Heart right ventricle (tissue), 16 donors: ENCODE results near the gene SOX11. TPM values are rescaled to one million over a fixed set of nuclear protein-coding genes. Genes with fewer than 3 reads are reported as not detected.

Source experiments
- ATAC-seq, 8 donors: fragments of 200-7000 bp; cut with Tn5 transposase; one replicate each; pipeline ENCODE4 v1.9.1; 2020; ENCODE audit warnings: mild to moderate bottlenecking in 8 of 8, moderate library complexity in 8 of 8, moderate number of reproducible peaks in 1 of 8
- DNase-seq, 2 donors: peaks; one replicate each; pipeline ENCODE4 v3.0.0-alpha.2; 2020
- H3K27ac ChIP-seq, 10 donors: fragments of 200-600 bp; sonication (generic) in 2 of 10; one replicate each; pipeline versions ENCODE4 v1.5.0 to v1.8.0; 2020 to 2022; ENCODE audit warnings: mild to moderate bottlenecking in 3 of 10
- H3K27me3 ChIP-seq, 7 donors: fragments of 200-600 bp; one replicate each; pipeline ENCODE4 v1.8.0; 2021 to 2022; ENCODE audit warnings: mild to moderate bottlenecking in 2 of 7
- H3K36me3 ChIP-seq, 9 donors: fragments of 200-600 bp; sonication (generic) in 1 of 9; one replicate each; pipeline versions ENCODE4 v1.5.0 to v1.8.0; 2020 to 2022; ENCODE audit warnings: mild to moderate bottlenecking in 2 of 9
- H3K4me1 ChIP-seq, 9 donors: fragments of 200-600 bp; sonication (generic) in 1 of 9; one replicate each; pipeline versions ENCODE4 v1.5.0 to v1.8.0; 2020 to 2022; ENCODE audit warnings: mild to moderate bottlenecking in 4 of 9
- H3K4me3 ChIP-seq, 10 donors: fragments of 200-600 bp; sonication (generic) in 2 of 10; one replicate each; pipeline versions ENCODE4 v1.5.0 to v1.8.0; 2020 to 2022; ENCODE audit warnings: mild to moderate bottlenecking in 7 of 10, moderate library complexity in 2 of 10
- H3K9me3 ChIP-seq, 11 donors: fragments of 200-600 bp in 10 of 11; sonication (generic) in 2 of 11; one replicate each; pipeline versions ENCODE4 v1.5.0 to v1.8.0; 2013 to 2022; ENCODE audit warnings: mild to moderate bottlenecking in 2 of 11, control low read depth in 1 of 11, moderate library complexity in 1 of 11
- WGBS, 2 donors: extraction: QIAGEN DNeasy Blood & Tissue Kit; methylation state at CpG; one replicate each; pipeline ENCODE4 v1.1.7; 2013; ENCODE audit warnings: inconsistent platforms in 1 of 2; 5-methylcytosine and 5-hydroxymethylcytosine counted together
- intact Hi-C, 10 donors: fragments of 100-400 bp; cut with DNase I; formaldehyde crosslinking; loops; one replicate each; pipeline versions ENCODE4 v1.11.1 to v1.14.2; 2022
- polyA plus RNA-seq, 2 donors: library from polyadenylated mRNA; stranded (reverse); fragments of 200-250 nt; gene quantifications; one replicate each; pipeline ENCODE4 v1.2.3, GENCODE V29; 2013
- total RNA-seq, 10 donors: library from RNA; stranded (reverse); fragmentation: NEBNext Ultra II Directional in 3 of 10; extraction: Animal tissue kit (Norgen Biotek cat#: 25700) in 3 of 10; gene quantifications; one replicate each; pipeline versions ENCODE4 v1.2.1 to v1.2.4, GENCODE V29; 2021 to 2023
- TF ChIP-seq, protein P1 (sequence below), 9 donors: fragments of 200-600 bp; sonication (generic) in 2 of 9; IDR thresholded peaks; one replicate each; pipeline versions ENCODE4 v1.5.0 to v1.8.0; 2021 to 2022; ENCODE audit warnings: antibody characterized with exemption in 9 of 9, mild to moderate bottlenecking in 5 of 9, moderate library complexity in 1 of 9
- donor health status: Arrhythmogenic right ventricular cardiomyopathy.
- donor health status: ischemic (EF 13 %, LVEDD 7.1; RV severe dilation, severe dysfunction).
- donor health status: healthy with polysubstance abuse.
- donor health status: DM: no; HTN: yes; CAD: no.
- donor health status: DM: no; HTN: no; CAD: no.
- donor health status: ischemic (EF 25% LVEDD 6.9; RV normal size, moderate dysfunction).
- donor health status: ischemic (EF 25% LVEDD 5.7; RV mildly dilated, moderate dysfunction).
- donor health status: healthy.
- donor health status: DM: yes; HTN: yes; CAD: no.
- donor health status: Ischemic cardiomyopathy.
- donor health status: ischemic (EF 35%, LVEDD 5.7; RV mildly dilated, moderate dysfunction).
- donor health status: nonischemic (EF 11% LVEDD 7.7; RV severe dilation, severe dysfunction).
- donor health status: DM: yes; HTN: yes; CAD: no.
- donor health status: PGD.
- donor health status: ischemic (EF 29% LVEDD 5.4; RV normal size, mild dysfunction).
- donor health status: nonischemic (EF 23%, LVEDD 6.1; RV moderate dilation, normal function).

SOX11 gene
- total and polyA plus RNA-seq, 12 donors: 0.25 to 5.8 (median 1.3) TPM

- H3K27me3 ChIP-seq: peaks cover 0 to 46% (median 20%) of the 10 kb centered on the region in 7 donors
- intact Hi-C loops: no loop called here
- H3K4me3 ChIP-seq: no peak overlapping the region
- TF ChIP-seq, protein P1, sequence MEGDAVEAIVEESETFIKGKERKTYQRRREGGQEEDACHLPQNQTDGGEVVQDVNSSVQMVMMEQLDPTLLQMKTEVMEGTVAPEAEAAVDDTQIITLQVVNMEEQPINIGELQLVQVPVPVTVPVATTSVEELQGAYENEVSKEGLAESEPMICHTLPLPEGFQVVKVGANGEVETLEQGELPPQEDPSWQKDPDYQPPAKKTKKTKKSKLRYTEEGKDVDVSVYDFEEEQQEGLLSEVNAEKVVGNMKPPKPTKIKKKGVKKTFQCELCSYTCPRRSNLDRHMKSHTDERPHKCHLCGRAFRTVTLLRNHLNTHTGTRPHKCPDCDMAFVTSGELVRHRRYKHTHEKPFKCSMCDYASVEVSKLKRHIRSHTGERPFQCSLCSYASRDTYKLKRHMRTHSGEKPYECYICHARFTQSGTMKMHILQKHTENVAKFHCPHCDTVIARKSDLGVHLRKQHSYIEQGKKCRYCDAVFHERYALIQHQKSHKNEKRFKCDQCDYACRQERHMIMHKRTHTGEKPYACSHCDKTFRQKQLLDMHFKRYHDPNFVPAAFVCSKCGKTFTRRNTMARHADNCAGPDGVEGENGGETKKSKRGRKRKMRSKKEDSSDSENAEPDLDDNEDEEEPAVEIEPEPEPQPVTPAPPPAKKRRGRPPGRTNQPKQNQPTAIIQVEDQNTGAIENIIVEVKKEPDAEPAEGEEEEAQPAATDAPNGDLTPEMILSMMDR (IDR thresholded peaks at IDR 0.05): no peak
- no peak overlapping the region for H3K27ac ChIP-seq
- 82 to 89% methylated on average over 8 of the region's 8 CpGs for WGBS, 2 donors
- no peaks in the 10 kb centered on the region for H3K9me3 ChIP-seq
- peaks cover 0 to 4% (median 0%) of the 10 kb centered on the region in 9 donors for H3K4me1 ChIP-seq
- ATAC-seq: no peak
- H3K36me3 ChIP-seq: no peaks in the 10 kb centered on the region
- no peak for DNase-seq
These were observed 23.4 kb upstream of the SOX11 start for GRCh38 chr2:5668682-5669250.

GRCh38 chr2:5672749-5673144, 19.4 kb upstream of the SOX11 start:
- ATAC-seq (peak in 1 of 8 donors; percentile 13), DNase-seq (no peak)
- peaks cover 0 to 6% (median 0%) of the 10 kb centered on the region in 9 donors for H3K4me1 ChIP-seq
- H3K27ac ChIP-seq: no peak overlapping the region
- H3K27me3 ChIP-seq: peaks cover 0 to 61% (median 40%) of the 10 kb centered on the region in 7 donors
- H3K4me3 ChIP-seq: peak overlapping the region in 2 of 10 donors; percentile 24 to 27
- TF ChIP-seq, protein P1 (IDR thresholded peaks at IDR 0.05): no peak
- no peaks in the 10 kb centered on the region for H3K36me3 ChIP-seq
- no peaks in the 10 kb centered on the region for H3K9me3 ChIP-seq
- intact Hi-C loops: no loop called here
- 70 to 74% methylated on average over 15 of the region's 15 CpGs for WGBS, 2 donors

DNA sequence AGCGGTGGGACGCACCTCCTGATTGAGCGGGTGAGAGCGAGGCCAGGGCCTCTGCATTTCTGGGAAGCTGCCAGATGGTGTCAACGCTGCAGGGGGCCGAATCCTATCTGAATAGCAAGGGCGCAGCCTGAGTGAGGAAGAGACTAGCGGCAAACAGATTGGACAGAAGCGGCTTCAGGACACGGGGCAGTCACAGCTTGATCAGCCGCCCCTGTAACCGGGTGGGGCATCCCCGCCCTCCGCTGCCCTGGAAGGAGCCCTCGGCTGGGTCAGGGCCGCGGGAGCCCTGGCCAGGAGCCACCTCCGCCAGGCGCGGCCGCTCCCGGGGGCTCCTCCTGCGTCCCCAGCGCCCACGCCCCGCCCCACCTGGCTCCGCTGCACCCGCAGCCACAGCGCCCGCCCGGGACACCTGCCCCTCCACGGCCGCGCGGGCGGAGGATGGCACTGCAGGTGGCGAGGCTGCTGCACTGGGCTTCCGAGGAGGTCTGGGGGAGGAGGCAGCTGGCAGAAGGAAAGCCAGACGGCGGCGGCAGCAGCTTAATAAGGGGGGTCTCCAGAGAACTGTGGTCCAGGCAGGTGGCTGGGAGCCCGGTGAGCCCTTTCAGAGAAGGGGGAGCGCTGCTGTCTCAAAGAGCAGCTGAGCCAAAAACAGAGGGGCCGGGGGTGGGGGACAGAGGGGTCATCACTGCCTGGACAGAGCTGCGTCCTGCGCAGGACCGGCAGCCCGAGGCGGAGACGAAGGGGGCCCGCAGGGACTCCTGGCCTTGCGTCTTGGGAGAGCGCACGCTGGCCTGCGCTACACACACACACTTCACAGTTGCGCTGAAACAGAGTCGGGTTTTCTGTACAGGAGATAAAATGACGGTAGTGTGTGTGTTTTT, 18.8 kb upstream of the SOX11 start:
- intact Hi-C loops: no loop called here
- H3K27me3 ChIP-seq: peaks cover 0 to 62% (median 40%) of the 10 kb centered on the region in 7 donors
- no peak for DNase-seq

DNA sequence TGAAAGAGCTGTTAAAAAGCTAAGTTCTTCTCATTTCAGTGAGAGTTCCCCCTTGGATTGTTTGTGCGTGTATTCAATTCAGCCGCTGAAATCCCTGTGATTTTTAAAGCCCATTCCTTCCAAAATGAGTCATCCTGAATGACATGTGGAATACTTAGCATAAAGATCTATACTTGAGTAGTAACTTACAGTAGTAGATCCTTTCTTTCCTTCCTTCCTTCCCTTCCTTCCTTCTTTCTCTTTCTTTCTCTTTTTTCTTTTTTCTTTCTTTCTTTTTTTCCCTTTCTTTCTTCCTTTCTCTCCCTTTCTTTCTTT, 18.2 kb upstream of the SOX11 start:
- WGBS, 2 donors: 26 to 36% methylated on average over 2 of the region's 2 CpGs
- TF ChIP-seq, protein P1 (IDR thresholded peaks at IDR 0.05): no peak
- ATAC-seq (no peak), DNase-seq (no peak)
- H3K27me3 ChIP-seq: peaks cover 0 to 62% (median 40%) of the 10 kb centered on the region in 7 donors
- no peaks in the 10 kb centered on the region for H3K36me3 ChIP-seq
- H3K9me3 ChIP-seq: no peaks in the 10 kb centered on the region
- H3K27ac ChIP-seq: no peak overlapping the region
- H3K4me1 ChIP-seq: peaks cover 0 to 6% (median 0%) of the 10 kb centered on the region in 9 donors
- intact Hi-C loops: no loop called here
- peak overlapping the region in 1 of 10 donors; percentile 45 for H3K4me3 ChIP-seq

More for the DNA sequence above, 18.8 kb upstream of the SOX11 start:
- Histone ChIP-seq H3K4me3 (peak overlapping the region in 8 of 10 donors; percentile 16 to 45 (median 28)), H3K4me1 (peaks cover 0 to 6% (median 0%) of the 10 kb centered on the region in 9 donors), H3K9me3 (no peaks in the 10 kb centered on the region), H3K27ac (no peak overlapping the region), H3K36me3 (no peaks in the 10 kb centered on the region)
- ATAC-seq: peak in 3 of 8 donors; percentile 21 to 53 (median 41)
- TF ChIP-seq, protein P1 (IDR thresholded peaks at IDR 0.05): no peak
- 3 to 6% methylated on average over 50 to 58 of the region's 58 CpGs for WGBS, 2 donors
